ENCODE results near the gene CD52.

Gene CD52

DNA sequence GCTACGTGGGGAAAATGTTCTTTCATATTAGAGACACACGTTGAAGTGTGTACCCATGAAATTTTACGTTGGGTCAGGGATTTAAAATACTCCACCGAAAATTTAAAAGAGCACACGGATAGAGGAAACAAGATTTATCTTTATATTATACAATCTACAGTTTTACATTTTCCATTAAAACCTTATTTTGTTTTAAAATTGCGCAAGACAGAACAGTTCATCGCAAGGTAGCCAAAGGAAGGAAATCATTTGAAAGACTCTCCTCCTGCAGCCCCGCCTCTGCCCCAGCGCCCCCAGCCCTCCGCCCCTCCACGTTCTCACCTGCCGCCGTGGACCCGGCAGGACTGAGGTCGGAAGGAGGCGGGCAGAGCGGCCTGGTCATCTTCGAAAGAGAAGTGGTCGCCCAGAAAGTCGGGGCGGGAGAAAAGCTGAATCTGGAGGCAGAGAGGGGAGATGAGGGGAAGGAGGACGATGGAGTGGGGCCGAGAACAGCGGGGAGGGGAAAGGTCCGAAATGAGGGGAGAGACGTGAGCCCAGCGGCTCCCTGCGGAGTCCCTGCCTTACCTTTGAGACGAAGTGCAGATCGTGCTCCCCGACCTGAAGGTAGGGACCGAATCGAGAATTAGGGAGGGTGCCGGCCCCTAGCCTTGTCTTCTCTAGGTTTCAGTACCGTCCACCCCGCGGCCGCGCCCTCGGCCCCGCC is 18.2 kb downstream of the CD52 start:
- no peak for DNase-seq (ENCODE audit: low spot score)

- DNase-seq (ENCODE audit: low spot score) = no peak
Measured at GRCh38 chr1:26336477-26337205, 18.9 kb downstream of the CD52 start.

- no peak for DNase-seq (ENCODE audit: low spot score)
Measured at GRCh38 chr1:26337206-26337535, 19.4 kb downstream of the CD52 start.

GRCh38 chr1:26337625-26338024 is 19.9 kb downstream of the CD52 start:
- DNase-seq (ENCODE audit: low spot score) = no peak

GRCh38 chr1:26338670-26339069 is 20.9 kb downstream of the CD52 start:
- no peak for DNase-seq (ENCODE audit: low spot score)

GRCh38 chr1:26340047-26340481 is 22.3 kb downstream of the CD52 start:
- no peak for DNase-seq (ENCODE audit: low spot score)

GRCh38 chr1:26344147-26344920 is 26.6 kb downstream of the CD52 start:
- DNase-seq (ENCODE audit: low spot score) = no peak

- no peak for DNase-seq (ENCODE audit: low spot score)
Measured at GRCh38 chr1:26345718-26346117, 28.0 kb downstream of the CD52 start.

DNA sequence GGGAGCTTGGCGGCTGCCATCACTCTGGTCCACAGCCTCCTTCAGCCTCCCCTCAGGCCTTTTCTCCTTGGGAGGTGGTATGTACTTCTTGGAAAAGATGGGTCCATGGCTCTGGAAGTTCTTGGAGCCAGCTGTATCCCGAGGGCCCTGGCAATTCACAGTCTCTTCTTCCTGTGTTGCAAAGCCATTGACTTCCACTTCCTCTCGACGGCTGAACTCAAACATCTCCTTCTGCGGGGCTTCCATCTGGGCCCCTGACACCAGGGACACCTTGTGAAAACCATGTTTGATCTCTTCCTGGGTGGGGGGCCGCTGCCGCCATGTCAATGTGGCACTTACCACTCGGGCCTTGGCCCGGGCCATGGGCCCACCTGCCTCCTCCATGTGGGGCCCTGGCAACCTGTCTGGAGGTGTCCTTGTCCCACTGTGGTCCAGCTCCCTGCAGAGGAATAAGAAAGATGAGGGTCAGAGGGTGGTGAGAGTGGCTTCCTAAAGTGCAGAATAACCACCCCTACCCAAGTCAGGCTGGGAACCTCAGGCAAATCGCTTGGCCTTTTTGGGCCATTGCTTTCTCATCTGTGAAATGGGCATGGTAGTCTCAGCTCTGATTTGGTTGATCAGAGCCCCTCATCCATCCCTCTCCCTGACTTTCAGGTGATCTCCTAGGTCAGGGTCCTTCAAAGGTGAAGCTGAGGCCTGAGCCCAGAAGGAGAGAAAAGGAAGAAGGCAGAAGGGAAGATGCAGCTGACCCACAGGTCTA is 28.7 kb downstream of the CD52 start:
- DNase-seq (ENCODE audit: low spot score) = no peak

DNA sequence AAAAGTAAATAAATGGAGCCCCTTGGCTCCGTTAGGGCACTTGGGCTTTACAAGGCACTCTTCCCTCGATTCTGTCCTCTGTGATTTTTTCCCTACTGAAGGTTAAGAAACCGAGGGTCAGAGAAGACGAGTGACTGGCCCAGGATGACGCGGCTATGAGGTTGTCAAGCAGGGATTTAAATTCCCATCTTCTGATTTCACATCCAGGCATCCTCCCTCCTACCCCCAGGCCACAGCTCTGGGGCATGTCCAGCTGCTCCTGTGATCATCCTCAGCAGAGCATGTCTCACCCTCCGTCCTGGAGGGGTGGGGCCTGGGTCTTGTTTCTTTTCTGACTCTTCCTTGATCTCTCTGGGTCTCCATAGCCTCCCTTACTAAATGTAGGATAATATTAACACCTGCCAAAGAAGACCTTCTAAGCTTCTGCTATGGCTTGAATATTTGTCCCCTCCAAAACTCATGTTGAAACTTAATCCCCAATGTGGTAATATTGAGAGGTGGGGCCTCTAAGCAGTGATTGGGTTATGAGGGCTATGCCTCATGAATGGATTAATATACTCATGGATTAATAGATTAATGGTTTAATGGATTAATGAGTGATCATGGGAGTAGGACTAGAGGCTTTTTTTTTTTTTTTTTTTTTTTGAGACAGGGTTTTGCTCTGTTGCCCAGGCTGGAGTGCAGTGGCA is 31.6 kb downstream of the CD52 start:
- DNase-seq (ENCODE audit: low spot score) = no peak

DNA sequence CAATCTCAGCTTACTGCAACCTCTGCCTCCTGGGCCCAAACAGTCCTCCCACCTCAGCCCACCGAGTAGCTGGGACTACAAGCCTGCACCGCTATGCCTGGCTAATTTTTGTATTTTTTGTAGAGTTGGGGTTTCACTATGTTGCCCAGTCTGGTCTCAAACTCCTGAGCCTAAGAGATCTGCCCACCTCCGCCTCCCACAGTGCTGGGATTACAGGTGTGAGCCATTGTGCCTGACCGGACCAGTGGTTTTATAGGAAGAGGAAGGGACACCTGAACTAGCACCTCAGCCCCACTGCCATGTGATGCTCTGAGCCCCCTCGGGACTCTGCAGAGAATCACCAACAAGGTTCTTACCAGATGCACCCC is 32.1 kb downstream of the CD52 start:
- DNase-seq (ENCODE audit: low spot score) = no peak

GRCh38 chr1:26350343-26350700 is 32.6 kb downstream of the CD52 start:
- DNase-seq (ENCODE audit: low spot score) = no peak

DNA sequence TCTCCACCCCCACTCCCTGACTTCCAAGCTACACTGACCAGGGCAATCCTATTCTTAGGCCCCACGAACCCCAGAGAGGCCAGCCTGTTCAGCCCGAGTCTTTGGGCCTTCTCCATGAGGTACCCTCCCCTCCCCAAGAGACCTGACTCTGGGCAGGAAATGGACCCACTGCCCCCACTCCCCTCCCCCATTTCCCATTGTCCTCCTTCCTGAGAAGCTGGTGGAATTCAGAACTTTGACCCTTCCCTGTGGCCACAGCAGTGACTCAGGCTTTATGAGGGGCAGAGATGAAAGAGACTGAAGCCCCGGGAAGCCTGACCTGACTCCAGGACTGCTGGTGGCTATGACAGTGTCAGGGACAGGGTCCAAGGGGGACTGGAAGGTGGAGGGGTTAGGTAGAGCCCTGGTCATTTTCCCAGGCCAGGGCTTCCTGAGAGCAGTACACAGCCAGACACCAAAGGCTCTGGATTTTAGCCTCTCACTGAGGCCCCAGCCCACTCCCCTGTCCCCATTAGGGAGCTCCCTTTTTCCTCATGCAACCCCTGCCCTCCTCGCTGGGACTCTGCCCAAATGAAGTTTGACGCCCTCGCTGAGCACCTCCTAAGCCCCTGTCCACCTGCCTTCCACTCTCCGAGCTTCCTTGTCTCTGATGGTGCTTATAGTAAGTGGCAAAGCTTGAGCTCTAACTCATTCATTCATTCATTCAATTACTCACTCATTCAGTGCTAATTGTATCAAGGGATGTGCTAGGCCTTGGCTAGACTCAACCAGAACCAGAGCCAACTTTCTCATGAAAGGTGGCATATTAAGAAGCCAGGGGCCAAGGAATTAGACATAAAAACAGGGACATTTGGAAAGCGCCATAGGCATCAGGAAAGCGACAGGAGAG is 33.2 kb downstream of the CD52 start:
- no peak for DNase-seq (ENCODE audit: low spot score)

DNA sequence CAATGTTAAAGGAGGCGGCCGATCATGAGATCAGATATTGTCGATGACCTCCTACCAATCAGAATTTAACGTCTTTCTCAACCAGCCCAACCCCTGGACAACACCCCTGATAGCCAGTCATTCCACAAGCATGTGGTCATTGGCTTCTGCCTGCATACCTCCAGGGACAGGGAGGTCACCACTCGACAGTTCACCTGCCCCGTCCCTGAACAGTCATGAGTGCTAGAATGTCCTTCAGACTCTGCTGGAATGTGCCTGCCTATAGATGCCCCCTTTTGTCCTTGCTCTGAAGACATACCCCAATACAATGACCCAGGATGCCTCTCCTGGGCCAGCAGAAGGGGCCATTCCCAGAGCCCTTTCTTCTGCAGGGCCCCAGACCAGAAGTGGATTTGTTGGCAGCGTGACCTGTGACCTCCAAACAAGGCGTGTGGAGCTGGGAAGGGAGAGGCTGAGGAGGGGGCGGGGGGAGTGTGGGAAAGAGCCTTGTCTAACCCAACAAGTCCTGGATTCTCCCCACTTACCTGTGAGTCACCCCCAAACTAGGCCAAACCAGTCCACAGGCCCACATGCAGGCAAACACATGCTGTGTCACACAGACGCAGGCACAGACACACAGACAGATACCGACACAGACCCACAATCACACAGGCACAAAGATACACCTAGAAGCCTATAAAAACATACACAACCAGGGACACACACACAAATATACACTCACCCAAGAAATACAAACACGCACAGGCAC is 34.0 kb downstream of the CD52 start:
- no peak for DNase-seq (ENCODE audit: low spot score)

DNA sequence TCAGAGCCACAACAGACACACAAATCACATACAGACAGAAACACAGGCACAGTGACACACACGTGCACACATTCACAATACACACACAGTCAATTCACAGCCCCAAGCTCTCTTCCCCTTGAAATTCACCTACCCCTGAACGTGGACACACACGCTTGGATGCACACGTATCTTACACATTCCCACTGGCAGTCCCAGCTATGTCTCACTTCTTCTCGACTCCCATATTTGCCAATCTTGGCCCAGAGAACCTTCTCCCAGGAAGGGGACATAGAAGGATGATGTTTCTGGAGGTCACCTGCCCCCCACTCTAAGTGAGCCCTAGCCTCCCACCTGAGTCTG is 34.6 kb downstream of the CD52 start:
- DNase-seq (ENCODE audit: low spot score) = no peak

- DNase-seq (ENCODE audit: low spot score) = no peak
Measured at GRCh38 chr1:26353210-26353859, 35.6 kb downstream of the CD52 start.

- no peak for DNase-seq (ENCODE audit: low spot score)
Measured at GRCh38 chr1:26353976-26354820, 36.4 kb downstream of the CD52 start, which contains the start of gene CRYBG2. Gene CRYBG2, minus strand, starts transcription at chr1:26354130. Its CDS starts 7,473 bp downstream, at chr1:26346657.

GRCh38 chr1:26354972-26355371 is 37.2 kb downstream of the CD52 start:
- DNase-seq (ENCODE audit: low spot score) = no peak

GRCh38 chr1:26356106-26356505 is 38.3 kb downstream of the CD52 start:
- no peak for DNase-seq (ENCODE audit: low spot score)

Data from hepatic stellate cell (primary cell).